GM12892 (cell line): ENCODE measurements around the gene ASIP.

Source experiments
- POLR2A ChIP-seq: IDR thresholded peaks from 2 replicates; pipeline ENCODE4 v1.6.1; 2011; ENCODE audit warnings: low read depth, low read length, control low read depth
- POLR2AphosphoS5 ChIP-seq: IDR thresholded peaks from 2 replicates; pipeline ENCODE4 v1.6.1; 2011; ENCODE audit warnings: low read depth, low read length, control low read depth
- TAF1 ChIP-seq: IDR thresholded peaks from 2 replicates; pipeline ENCODE4 v1.6.1; 2011; ENCODE audit warnings: low read depth, mild to moderate bottlenecking, control low read depth, low read length, borderline replicate concordance

DNA sequence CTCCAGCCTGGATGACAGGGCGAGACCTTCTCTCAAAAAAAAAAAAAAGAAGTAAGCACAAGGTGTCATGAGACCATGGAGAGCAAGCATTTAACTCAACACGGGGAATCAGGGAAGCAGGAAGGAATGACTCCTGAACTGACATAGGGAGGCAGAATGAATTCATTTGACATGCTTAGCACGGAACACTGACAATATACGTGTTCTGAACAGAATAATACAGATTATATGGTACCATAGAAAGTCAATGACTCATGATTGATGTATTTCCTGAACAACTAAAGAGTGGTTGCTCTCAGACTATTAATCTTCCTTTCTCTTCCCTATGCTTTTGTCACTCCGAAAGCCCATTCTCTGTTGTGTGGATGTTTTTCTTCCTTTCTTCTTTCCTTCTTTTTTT, 20.7 kb upstream of the ASIP start:
- TF ChIP-seq POLR2A (no peak), POLR2AphosphoS5 (no peak), TAF1 (no peak)
